Left renal pelvis (tissue), 4 donors: ENCODE measurements around the gene MMRN2. TPM values are rescaled to one million over a fixed set of nuclear protein-coding genes. Genes with fewer than 3 reads are reported as not detected.
"Not testable (repeated sequence)": the region's sequence is repeated elsewhere in the genome, so short reads cannot be mapped to it uniquely, and the experiment has no call there.

ENCODE experiments used
- DNase-seq, 4 donors: peaks; one replicate each; pipeline ENCODE4 v3.0.0-alpha.2; 2013; ENCODE audit warnings: low read depth in 4 of 4, low spot score in 3 of 4
- polyA plus RNA-seq, 4 donors: library from polyadenylated mRNA; unstranded; fragments of 120-200 nt; gene quantifications; one replicate each; pipeline ENCODE4 v1.2.1, GENCODE V29; 2013; ENCODE audit not compliant: insufficient read length in 4 of 4

MMRN2 gene
- polyA plus RNA-seq, 4 donors, result 17.0 to 28.2 (median 24.7) TPM

DNA sequence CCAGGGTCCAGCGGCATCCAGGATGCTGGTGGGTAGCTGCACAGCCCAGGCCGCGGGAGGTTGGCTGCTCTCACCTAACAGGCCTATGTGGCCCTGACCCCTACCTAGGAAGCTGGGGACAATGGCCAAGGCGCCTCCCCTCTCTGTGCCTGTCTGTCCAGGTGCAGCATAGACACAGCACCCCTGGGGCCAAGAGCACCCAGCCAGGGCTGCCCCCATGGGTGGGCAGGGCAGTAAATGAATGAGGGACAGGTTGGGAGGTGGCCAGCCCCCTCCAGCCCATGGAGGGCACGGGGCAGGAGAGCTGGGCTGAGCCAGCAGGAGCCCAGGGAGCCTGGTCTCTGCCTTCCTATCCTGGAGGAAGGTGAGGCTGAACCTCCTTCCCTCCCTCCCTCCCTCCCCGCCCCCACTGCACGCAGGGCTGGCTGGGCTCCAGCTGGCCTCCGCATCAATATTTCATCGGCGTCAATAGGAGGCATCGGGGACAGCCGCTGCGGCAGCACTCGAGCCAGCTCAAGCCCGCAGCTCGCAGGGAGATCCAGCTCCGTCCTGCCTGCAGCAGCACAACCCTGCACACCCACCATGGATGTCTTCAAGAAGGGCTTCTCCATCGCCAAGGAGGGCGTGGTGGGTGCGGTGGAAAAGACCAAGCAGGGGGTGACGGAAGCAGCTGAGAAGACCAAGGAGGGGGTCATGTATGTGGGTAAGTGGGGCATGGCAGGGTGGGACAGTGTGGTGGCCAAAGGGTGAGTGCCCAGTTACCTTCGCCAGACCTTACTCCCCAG is 893 bp upstream of the MMRN2 start, which contains the start of gene SNCG:
Gene SNCG (plus strand): TSS at position 484 of the 785 bp plus-strand sequence. CDS start 99 bp downstream, at position 583.
- DNase-seq, result no peak

DNA sequence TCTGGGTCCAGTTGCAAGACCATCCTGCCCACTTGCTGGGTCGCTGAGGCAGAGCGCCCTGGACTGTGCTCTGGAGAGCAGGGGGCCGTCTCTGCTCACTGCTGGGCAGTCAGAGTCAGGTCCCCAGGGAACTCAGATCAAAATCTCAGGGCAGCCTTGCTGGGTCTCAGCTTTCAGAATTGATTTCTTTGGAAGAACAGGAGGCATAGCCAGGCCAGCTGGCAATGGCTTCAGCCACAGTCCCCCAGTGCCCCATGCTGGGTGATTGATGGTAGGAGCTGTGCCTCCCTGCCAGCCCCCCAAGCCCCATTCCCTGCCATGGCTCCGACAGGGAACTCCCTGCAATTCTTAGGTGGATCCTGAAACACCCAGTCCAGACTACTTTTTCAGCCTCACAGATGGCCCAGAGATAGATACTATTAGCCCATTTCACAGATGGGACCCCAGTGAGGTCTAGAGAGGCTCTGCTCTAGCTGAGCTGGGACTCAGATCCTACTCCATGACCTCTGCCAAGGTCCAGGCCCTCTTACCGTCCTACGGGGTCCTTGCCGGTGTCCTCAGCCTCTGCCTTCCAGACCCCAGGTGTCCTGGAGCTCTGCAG is 467 bp downstream of the MMRN2 start:
- no peak for DNase-seq

DNA sequence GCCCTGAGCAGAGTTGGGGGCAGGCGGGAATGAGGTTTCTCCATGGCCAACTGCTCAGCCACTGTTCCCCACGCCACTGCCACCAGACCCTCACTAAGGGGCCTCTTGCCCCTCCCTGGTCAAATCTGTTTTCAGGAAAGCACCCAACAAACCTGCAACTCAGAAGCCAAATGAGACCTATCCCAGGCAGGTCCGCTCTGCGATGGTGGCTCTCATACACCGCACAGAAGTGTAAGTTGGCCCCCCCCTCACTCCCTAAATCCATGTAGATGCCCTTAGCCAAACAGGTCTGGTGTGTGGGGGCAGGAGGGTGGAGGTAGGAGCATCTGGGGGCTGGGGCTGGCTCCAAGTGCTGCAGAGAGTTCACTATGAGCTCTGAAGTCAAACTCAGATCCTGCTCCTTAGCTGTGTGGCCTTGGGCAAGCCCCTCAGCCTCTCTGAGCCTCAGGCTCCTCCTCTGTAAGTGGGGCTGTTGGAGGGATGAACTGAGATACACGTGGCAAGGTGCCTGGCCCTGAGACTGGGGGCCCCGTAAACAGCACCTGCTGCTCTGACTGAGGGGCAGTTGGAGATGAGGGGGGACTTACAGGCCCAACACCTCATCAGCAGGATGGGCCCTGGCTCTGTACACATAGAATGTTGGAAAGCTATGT is 1.1 kb downstream of the MMRN2 start:
- DNase-seq, result no peak

DNA sequence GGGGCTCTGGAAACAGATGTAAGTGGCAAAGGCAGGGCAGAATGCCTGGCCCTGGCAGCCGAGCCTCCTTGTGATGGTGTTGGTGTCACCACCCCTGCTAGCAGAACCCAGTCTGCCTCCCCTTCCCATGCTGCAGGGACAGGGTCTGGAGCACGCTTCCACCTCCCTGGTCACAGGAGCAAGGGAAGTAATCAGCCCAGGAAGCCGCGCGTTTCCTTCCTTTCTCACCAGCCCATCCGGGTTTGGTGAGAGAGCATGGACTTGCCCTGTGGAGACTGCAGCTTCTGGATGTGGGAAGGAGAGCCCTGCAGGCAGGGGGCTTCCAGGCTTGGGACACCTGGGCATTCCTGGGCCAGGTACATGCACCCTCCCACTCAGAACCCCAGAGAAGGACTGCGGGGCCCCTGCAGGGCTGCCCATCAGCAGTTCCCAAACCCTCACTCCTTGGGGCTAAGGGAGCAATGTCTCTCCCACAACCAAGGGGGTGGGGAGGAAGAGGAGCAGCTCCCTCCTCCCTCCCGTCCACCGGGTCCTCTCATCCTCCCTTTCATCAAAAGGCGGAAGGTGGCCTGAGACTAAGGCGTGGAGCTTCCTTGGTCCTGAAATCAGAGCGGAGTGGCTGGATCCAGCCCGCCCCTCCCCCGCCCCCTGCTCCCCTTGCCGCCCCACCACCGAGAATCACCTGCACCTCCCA is 1.8 kb downstream of the MMRN2 start:
- DNase-seq, result no peak

DNA sequence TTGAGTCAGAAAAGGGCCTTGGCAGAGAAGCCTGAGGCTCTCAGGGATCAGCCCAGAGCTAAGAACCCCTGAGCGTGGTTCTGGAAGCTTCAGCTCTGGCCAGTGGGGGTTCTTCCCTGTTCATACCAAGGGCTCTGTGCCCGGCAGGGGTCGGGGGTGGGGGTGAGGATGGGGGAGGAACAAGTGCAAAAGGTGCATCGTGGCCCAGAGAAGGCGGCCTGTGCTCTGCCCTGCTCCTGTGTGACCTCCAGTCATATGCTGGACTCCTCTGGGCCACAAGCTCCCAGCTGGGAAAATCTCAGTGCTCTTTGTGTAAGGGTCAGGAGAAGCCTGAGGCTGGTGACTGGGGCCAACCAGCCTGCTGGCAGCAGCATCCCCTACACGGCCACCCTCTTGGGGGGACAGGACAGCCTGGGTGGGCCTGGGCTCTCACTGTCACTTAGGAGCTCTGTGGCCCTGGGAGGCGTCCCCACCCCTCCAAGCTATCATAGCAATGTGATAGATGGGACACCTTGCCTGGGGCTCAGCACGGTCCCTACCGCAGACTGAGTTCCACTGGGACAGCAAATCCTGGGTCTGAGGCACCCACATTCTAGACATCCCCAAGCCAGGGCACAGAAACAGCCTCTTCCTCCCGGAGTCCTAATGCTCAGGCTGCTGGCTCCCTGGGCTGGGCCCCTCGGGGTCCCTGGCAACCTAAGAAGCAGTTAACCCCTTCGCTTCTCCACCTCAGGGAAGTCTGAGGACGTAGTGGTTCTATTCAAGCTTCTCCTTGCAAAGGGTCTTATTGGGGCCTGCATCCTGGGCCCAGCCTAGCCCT is 2.5 kb downstream of the MMRN2 start:
- no peak for DNase-seq

DNA sequence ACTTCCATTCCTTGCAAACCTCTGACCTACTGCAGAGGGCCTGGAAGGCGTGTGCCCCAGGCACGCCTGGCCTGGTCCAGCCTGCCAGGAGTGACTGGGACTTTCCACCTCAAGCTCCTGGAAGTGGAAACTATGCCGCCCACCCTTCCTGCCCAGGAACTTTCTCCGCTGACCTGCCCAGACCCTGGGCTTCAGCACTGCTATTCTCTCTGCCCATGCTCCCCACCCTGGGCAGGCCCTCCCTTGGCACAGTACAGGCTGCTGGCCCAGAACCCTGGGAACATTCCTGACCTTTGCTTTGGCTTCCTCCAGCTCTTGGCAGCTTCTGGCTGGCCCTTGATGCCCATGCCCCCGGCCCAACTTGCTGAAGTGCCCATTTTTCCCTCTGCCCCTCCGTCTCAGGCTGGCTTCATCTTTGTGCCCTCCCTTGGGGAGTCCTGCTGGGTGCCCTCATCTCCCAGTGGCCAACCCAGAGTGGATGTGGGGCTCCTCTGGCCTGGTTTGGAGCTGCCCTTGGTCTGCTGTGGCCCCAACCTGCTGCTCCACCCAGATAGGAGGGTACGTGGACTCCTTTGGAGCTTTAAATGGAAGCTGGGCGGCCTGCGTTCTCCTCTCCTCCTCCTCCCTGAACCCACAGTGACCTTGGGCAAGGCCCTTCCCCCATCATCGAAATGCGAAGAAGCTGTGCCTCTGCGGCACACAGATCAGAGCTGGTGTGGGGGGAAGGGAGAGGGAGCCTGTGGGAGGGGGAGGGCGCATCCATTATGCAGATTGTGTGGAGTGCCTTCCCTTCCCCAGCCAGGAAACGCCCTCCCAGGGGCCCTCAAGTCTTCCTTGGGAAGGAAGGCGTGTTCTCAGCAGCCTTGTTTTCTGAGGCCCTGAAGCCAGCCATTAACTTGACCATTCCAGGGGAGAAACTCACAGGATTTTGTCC is 3.4 kb downstream of the MMRN2 start:
- DNase-seq, result peak in 1 of 4 donors; percentile 60

DNA sequence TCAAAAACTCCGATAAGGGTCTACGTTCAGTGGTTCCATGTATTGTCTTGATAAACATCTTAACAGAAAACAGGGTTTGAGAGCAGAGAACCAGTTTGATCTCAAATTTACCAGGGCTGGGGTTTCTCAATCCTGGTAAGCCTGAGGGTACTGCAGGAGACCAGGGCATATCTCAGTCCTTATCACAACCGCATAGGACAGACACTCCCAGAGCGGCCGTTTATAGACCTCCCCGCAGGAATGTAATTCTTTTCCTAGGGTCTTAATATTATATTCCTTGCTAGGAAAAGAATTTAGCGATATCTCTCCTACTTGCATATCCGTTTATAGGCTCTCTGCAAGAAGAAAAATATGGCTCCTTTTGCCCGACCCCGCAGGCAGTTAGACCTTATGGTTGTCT is 4.7 kb downstream of the MMRN2 start:
- DNase-seq, result not testable (repeated sequence)

DNA sequence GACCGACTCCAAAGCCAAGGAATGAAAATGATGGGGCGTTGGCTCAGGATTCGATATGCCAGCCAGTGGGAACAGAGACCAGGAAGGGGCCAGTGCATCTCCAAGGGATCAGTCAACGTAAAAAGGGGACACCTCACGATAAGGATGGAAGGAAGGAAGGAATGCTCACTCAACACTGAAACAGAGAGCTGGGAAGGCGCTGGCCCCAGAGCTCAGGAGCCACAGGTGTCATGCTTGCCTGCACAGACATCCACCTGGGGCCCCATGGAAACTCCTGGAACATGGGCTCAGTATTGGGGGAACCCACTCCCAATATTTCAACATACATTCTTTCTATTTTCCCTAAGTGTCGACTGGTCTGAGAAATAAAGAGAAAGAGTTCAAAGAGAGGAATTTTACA is 5.3 kb downstream of the MMRN2 start:
- DNase-seq, result no peak

DNA sequence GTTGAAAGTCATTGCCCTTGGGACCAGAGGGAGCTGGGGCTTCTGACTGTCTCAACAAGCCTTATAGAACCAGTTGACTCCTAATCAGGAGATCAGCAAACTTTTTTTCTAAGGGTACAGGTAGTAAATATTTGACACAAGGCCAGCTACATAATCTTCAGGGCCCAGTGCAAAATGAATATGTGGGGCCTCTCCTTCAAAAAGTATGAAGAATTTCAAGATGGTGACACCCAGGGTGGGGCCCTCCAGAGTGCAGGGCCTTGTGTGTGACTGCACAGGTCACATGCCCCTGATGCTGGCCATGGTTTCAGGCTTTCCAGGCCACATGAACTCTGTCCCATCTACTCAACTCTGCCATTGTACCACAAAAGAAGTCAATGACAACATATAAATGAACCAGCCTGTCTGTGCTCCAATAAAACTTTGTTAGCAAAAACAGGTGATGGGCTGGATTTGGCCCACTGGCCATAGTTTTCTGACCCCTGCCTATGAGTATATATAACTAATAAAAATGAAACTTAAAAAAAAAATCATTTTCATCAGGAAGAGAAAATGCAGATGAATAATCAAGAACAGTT is 6.1 kb downstream of the MMRN2 start:
- no peak for DNase-seq

DNA sequence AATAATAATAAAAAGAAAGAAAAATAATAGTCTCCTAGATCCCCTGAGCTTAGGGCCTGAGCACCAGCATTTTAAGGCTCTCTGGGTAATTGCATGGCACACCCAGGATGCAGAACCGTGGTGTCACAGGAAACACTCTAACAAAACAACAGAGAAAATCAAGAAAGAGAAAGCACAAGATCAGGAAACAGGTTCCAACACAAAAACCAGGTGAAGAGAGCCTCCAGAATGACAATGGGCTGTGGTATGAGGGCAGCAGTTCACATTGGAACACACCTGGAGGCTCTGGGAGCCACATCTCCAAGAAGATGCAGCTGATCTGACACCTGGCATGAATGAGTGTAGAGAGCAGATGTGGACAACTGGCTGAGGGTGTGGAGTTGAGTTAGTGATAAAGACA is 7.1 kb downstream of the MMRN2 start:
- DNase-seq, result no peak

DNA sequence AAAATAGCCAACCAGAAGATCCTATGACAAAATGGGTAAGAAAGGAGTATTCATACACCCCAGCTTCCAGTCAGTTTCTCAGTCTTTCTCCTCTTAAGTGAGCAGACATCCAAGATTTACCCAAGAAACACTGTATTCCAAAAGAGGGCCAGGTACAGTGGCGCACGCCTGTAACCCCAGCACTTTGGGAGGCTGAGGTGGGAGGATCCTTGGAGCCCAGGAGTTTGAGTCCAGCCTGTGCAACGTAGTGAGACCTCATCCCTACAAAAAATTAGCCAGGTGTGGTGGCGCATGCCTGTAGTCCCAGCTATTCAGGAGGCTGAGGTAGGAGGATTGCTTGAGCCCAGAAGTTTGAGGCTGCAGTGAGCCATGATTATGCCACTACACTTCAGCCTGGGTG is 9.6 kb downstream of the MMRN2 start:
- DNase-seq, result not testable (repeated sequence)

DNA sequence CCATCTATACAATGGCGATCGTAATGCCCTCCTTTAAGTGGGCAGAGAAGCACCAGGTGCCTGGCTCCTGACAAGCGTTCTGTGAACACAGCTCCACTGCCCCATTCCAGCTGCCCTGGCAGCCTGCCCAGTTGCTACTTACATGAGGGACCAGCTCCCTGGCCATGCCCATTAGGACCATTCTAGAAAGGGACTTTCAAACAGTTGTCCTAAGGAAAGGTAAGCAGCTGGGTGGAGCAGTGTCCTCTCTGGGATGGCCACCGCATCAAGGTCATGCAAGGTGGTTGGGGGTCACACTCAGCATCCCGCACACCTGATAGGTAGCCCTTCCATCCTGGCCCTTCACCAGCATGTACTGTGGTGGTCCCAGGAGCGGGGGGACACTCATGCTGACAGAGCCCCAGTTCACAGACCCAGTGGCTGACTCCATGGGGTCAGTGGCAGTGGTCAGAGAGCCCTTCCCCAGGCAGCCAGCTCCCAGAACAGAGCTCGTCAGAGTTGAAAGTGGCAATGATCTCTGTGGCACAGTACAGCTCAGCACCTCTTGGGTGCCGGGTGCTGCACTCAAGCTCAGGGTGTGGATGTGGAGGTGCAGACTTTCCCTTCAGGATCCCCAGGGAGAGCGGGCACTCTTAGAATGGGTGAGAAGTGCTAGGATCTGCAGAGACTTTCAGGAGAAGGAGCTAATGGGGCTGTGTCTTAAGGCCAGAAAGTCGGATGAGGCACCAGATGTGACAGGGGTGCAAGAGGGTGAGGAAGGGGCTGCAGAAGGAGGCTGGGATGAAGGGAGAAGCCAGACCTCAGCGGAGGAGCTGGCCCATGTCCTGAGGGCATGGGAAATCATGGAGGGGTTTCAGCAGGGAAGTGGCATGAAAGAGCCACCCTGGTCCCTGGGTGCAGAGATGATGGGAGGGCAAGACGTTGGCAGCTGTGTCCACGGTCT is 10.9 kb downstream of the MMRN2 start:
- DNase-seq, result no peak

DNA sequence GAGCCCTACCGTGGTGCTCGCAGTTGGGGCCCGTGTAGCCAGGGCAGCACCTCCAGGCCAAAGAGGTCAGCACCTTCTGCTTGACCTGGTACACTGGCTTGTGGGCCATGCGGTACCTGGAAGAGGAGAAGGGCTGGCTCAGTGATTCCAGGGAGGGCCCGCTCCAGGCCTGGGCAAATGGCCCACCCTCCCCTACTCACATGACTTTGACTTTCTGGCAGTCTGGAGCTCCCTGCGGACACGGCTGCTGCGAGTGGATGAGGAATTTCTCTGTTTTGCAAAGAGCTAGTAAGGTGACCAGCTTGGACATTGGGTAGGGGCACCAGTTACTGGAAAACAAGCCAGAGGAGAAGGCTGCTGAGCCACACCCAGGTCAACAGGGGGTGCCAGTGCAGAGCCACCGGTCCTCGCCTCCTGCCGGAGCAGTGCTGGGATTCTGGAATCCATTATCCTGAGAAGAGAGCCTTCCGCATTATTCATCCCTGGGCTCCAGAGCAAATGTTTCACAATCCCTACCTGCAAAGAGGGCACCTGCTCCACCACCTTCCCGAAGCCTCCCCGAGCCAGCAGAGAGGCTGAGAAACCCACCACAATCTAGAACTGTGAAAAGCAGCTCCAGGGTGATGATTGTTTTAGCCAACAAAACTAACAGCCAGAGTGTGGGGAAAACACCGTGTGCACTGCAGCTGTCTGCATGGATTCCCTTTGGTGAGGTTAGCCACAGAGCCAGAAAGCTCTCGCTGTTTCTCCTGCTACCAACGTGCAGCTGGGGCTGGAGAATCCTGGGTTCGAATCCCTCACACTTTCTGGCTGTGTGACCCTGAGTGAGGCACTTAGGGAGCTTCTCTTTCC is 11.8 kb downstream of the MMRN2 start:
- DNase-seq, result no peak

DNA sequence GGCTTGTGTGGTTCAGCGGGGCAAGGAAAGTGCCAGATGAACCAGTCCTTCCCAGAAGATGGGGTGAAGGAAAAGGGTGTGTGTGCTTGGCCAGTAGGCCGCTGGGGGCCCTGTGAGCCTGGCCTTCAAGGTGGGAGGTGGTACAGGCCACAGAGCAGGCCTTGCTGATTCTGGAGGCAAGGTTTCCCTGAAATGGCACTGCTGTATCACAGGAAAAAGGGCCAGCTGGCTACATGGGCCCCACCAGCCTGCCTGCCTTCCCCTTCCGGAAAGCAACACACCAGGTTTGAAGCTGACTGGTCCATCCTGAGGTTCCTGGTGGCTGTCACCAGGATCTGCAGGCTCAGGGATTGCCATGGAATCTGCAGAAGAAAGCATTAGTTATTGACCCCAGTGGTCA is 12.5 kb downstream of the MMRN2 start:
- no peak for DNase-seq

DNA sequence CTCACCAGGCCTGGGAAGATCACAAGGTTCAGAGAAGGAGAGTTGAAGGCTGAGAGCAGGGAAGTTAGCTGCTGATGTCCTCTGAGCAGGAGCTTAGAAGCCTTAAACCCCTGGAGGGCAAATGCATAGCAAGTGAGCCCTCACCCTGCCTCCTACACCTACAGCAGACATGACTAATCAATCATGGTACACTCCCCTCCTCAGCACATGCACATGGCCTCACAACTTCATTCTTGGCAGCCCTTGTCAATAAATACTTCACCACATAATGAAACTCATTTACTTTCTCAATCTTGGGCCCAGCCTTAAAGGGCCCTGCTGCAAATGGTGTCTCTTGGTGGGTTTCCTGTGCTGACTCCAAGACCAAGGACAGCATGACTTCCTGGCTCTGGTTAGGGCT is 12.9 kb downstream of the MMRN2 start:
- DNase-seq, result no peak

DNA sequence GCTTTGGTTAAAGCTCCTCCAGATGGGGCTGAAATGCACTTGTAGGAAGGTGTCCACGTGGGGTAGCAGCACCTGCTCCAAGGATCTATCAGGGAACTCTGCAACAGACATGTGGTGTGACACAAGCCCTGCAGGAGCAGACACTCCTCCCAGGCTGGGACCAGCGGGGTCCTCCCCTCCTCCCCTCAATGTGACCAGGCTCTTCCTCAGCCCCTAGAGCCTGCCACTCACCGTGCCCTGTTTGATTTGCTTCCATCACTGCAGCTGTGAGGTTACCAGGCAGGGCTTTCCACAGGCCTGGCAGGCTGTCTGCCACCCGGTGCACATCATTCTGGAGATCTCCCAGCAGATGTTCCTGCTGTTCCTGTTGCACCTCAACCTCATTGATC is 13.4 kb downstream of the MMRN2 start:
- DNase-seq, result no peak
